Measurements from ENCODE around the gene CTCFL.
"Not testable (repeated sequence)": the region's sequence is repeated elsewhere in the genome, so short reads cannot be mapped to it uniquely, and the experiment has no call there.

Gene CTCFL

GRCh38 chr20:57491373-57491772 lies 33.6 kb downstream of the CTCFL start:
- WGBS = 89% methylated on average over 6 of the region's 6 CpGs
- Histone ChIP-seq H3K27ac (ENCODE audit: low read depth, low read length) (no peak overlapping the region), H3K4me1 (ENCODE audit: insufficient read depth, low read length) (peaks cover 12% of the 10 kb centered on the region; the same call in 1 of the 2 replicates)

GRCh38 chr20:57488277-57488676 lies 36.7 kb downstream of the CTCFL start:
- H3K27me3 ChIP-seq (ENCODE audit: insufficient read depth, low read length); H3K4me1 ChIP-seq (ENCODE audit: insufficient read depth, low read length); H3K36me3 ChIP-seq (ENCODE audit: insufficient read depth, low read length); H3K9ac ChIP-seq (ENCODE audit: low read depth, low read length); H3K27ac ChIP-seq (ENCODE audit: low read depth, low read length); H3K9me3 ChIP-seq (ENCODE audit: insufficient read depth, low read depth, low read length); H3K4me3 ChIP-seq (ENCODE audit: low read length): not testable (repeated sequence)
- WGBS = 98% methylated on average over 5 of the region's 5 CpGs

More at GRCh38 chr20:57491373-57491772, 33.6 kb downstream of the CTCFL start:
- Histone ChIP-seq H3K9ac (ENCODE audit: low read depth, low read length) (no peak overlapping the region), H3K36me3 (ENCODE audit: insufficient read depth, low read length) (no peaks in the 10 kb centered on the region), H3K4me3 (ENCODE audit: low read length) (no peak overlapping the region), H3K27me3 (ENCODE audit: insufficient read depth, low read length) (no peaks in the 10 kb centered on the region), H3K9me3 (ENCODE audit: insufficient read depth, low read depth, low read length) (no peaks in the 10 kb centered on the region)

- H3K9me3 ChIP-seq (ENCODE audit: insufficient read depth, low read depth, low read length) = no peaks in the 10 kb centered on the region
- H3K27me3 ChIP-seq (ENCODE audit: insufficient read depth, low read length) = no peaks in the 10 kb centered on the region
- no peak overlapping the region for H3K27ac ChIP-seq (ENCODE audit: low read depth, low read length)
- peaks cover 19% of the 10 kb centered on the region; the same call in 1 of the 2 replicates for H3K4me1 ChIP-seq (ENCODE audit: insufficient read depth, low read length)
- WGBS = no CpG with 5 or more reads among the region's 1 CpG
- H3K36me3 ChIP-seq (ENCODE audit: insufficient read depth, low read length) = no peaks in the 10 kb centered on the region
- no peak overlapping the region for H3K9ac ChIP-seq (ENCODE audit: low read depth, low read length)
- H3K4me3 ChIP-seq (ENCODE audit: low read length) = no peak overlapping the region
Observed at GRCh38 chr20:57485770-57486169, 39.2 kb downstream of the CTCFL start.

GRCh38 chr20:57484772-57485171 lies 40.2 kb downstream of the CTCFL start:
- H3K9ac ChIP-seq (ENCODE audit: low read depth, low read length) = no peak overlapping the region
- peaks cover 21% of the 10 kb centered on the region; the same call in 1 of the 2 replicates for H3K4me1 ChIP-seq (ENCODE audit: insufficient read depth, low read length)
- no peaks in the 10 kb centered on the region for H3K9me3 ChIP-seq (ENCODE audit: insufficient read depth, low read depth, low read length)
- no peak overlapping the region for H3K27ac ChIP-seq (ENCODE audit: low read depth, low read length)
- no peaks in the 10 kb centered on the region for H3K36me3 ChIP-seq (ENCODE audit: insufficient read depth, low read length)
- WGBS = 87% methylated on average over 8 of the region's 8 CpGs
- H3K27me3 ChIP-seq (ENCODE audit: insufficient read depth, low read length) = no peaks in the 10 kb centered on the region
- no peak overlapping the region for H3K4me3 ChIP-seq (ENCODE audit: low read length)

GRCh38 chr20:57483287-57484050 lies 41.5 kb downstream of the CTCFL start:
- H3K27ac ChIP-seq (ENCODE audit: low read depth, low read length) = no peak overlapping the region
- H3K4me3 ChIP-seq (ENCODE audit: low read length) = no peak overlapping the region
- no peaks in the 10 kb centered on the region for H3K27me3 ChIP-seq (ENCODE audit: insufficient read depth, low read length)
- no peak overlapping the region for H3K9ac ChIP-seq (ENCODE audit: low read depth, low read length)
- H3K9me3 ChIP-seq (ENCODE audit: insufficient read depth, low read depth, low read length) = no peaks in the 10 kb centered on the region
- peaks cover 21% of the 10 kb centered on the region; the same call in 1 of the 2 replicates for H3K4me1 ChIP-seq (ENCODE audit: insufficient read depth, low read length)
- 91% methylated on average over 19 of the region's 19 CpGs for WGBS
- H3K36me3 ChIP-seq (ENCODE audit: insufficient read depth, low read length) = no peaks in the 10 kb centered on the region

- Histone ChIP-seq H3K4me1 (ENCODE audit: insufficient read depth, low read length) (peaks cover 21% of the 10 kb centered on the region; the same call in 1 of the 2 replicates), H3K27ac (ENCODE audit: low read depth, low read length) (no peak overlapping the region), H3K9ac (ENCODE audit: low read depth, low read length) (no peak overlapping the region), H3K36me3 (ENCODE audit: insufficient read depth, low read length) (no peaks in the 10 kb centered on the region), H3K4me3 (ENCODE audit: low read length) (no peak overlapping the region), H3K27me3 (ENCODE audit: insufficient read depth, low read length) (no peaks in the 10 kb centered on the region), H3K9me3 (ENCODE audit: insufficient read depth, low read depth, low read length) (no peaks in the 10 kb centered on the region)
- 91% methylated on average over 6 of the region's 6 CpGs for WGBS
Observed at GRCh38 chr20:57482796-57483195, 42.1 kb downstream of the CTCFL start.

GRCh38 chr20:57482148-57482547 lies 42.8 kb downstream of the CTCFL start:
- H3K27ac ChIP-seq (ENCODE audit: low read depth, low read length) = no peak overlapping the region
- peaks cover 21% of the 10 kb centered on the region; the same call in 1 of the 2 replicates for H3K4me1 ChIP-seq (ENCODE audit: insufficient read depth, low read length)
- 66% methylated on average over 10 of the region's 11 CpGs for WGBS
- no peaks in the 10 kb centered on the region for H3K36me3 ChIP-seq (ENCODE audit: insufficient read depth, low read length)
- H3K27me3 ChIP-seq (ENCODE audit: insufficient read depth, low read length) = no peaks in the 10 kb centered on the region
- H3K9me3 ChIP-seq (ENCODE audit: insufficient read depth, low read depth, low read length) = no peaks in the 10 kb centered on the region
- H3K4me3 ChIP-seq (ENCODE audit: low read length) = no peak overlapping the region
- H3K9ac ChIP-seq (ENCODE audit: low read depth, low read length) = no peak overlapping the region

GRCh38 chr20:57481281-57481711 lies 43.6 kb downstream of the CTCFL start:
- Histone ChIP-seq H3K4me1 (ENCODE audit: insufficient read depth, low read length) (peaks cover 23% of the 10 kb centered on the region; the same call in 1 of the 2 replicates), H3K4me3 (ENCODE audit: low read length) (no peak overlapping the region), H3K9me3 (ENCODE audit: insufficient read depth, low read depth, low read length) (no peaks in the 10 kb centered on the region), H3K27ac (ENCODE audit: low read depth, low read length) (peak overlapping the region; percentile 28; the same call in 1 of the 2 replicates), H3K9ac (ENCODE audit: low read depth, low read length) (no peak overlapping the region), H3K36me3 (ENCODE audit: insufficient read depth, low read length) (no peaks in the 10 kb centered on the region), H3K27me3 (ENCODE audit: insufficient read depth, low read length) (no peaks in the 10 kb centered on the region)
- 64% methylated on average over 8 of the region's 9 CpGs for WGBS

- H3K9ac ChIP-seq (ENCODE audit: low read depth, low read length) = 0 out of 2 replicates have a peak overlapping the region, but pooled peaks have one; percentile 5
Observed at GRCh38 chr20:57480444-57481160, 44.3 kb downstream of the CTCFL start.

GRCh38 chr20:57479196-57479595 lies 45.7 kb downstream of the CTCFL start:
- H3K27ac ChIP-seq (ENCODE audit: low read depth, low read length) = no peak overlapping the region
- no peaks in the 10 kb centered on the region for H3K27me3 ChIP-seq (ENCODE audit: insufficient read depth, low read length)
- H3K9me3 ChIP-seq (ENCODE audit: insufficient read depth, low read depth, low read length) = no peaks in the 10 kb centered on the region
- no peak overlapping the region for H3K9ac ChIP-seq (ENCODE audit: low read depth, low read length)
- H3K4me1 ChIP-seq (ENCODE audit: insufficient read depth, low read length) = peaks cover 24% of the 10 kb centered on the region; the same call in 1 of the 2 replicates
- no peak overlapping the region for H3K4me3 ChIP-seq (ENCODE audit: low read length)
- WGBS = 96% methylated on average over 3 of the region's 3 CpGs
- no peaks in the 10 kb centered on the region for H3K36me3 ChIP-seq (ENCODE audit: insufficient read depth, low read length)

More at GRCh38 chr20:57480444-57481160, 44.3 kb downstream of the CTCFL start:
- Histone ChIP-seq H3K4me3 (ENCODE audit: low read length) (no peak overlapping the region), H3K27ac (ENCODE audit: low read depth, low read length) (no peak overlapping the region), H3K4me1 (ENCODE audit: insufficient read depth, low read length) (peaks cover 24% of the 10 kb centered on the region; the same call in 1 of the 2 replicates), H3K9me3 (ENCODE audit: insufficient read depth, low read depth, low read length) (no peaks in the 10 kb centered on the region), H3K36me3 (ENCODE audit: insufficient read depth, low read length) (no peaks in the 10 kb centered on the region), H3K27me3 (ENCODE audit: insufficient read depth, low read length) (no peaks in the 10 kb centered on the region)
- 88% methylated on average over 17 of the region's 17 CpGs for WGBS

GRCh38 chr20:57478176-57478575 lies 46.8 kb downstream of the CTCFL start:
- no peaks in the 10 kb centered on the region for H3K27me3 ChIP-seq (ENCODE audit: insufficient read depth, low read length)
- no peak overlapping the region for H3K9ac ChIP-seq (ENCODE audit: low read depth, low read length)
- no peak overlapping the region for H3K4me3 ChIP-seq (ENCODE audit: low read length)
- H3K36me3 ChIP-seq (ENCODE audit: insufficient read depth, low read length) = no peaks in the 10 kb centered on the region
- H3K4me1 ChIP-seq (ENCODE audit: insufficient read depth, low read length) = peaks cover 24% of the 10 kb centered on the region; the same call in 1 of the 2 replicates
- no peak overlapping the region for H3K27ac ChIP-seq (ENCODE audit: low read depth, low read length)
- 89% methylated on average over 9 of the region's 9 CpGs for WGBS
- H3K9me3 ChIP-seq (ENCODE audit: insufficient read depth, low read depth, low read length) = no peaks in the 10 kb centered on the region
